CD4-positive, alpha-beta T cell treated with Interleukin-6 for 4 hours (primary cell): ENCODE measurements around the gene SLC39A13.
A peak's percentile ranks its signal among the peaks of the same experiment; 100 is the strongest.

Source experiments
- DNase-seq: peaks from one replicate; pipeline ENCODE4 v3.0.0-alpha.2; 2020; ENCODE audit warnings: mixed read lengths

Gene SLC39A13

GRCh38 chr11:47387944-47388696 is 20.3 kb upstream of the SLC39A13 start:
- DNase-seq = no peak

GRCh38 chr11:47388697-47389576 is 19.5 kb upstream of the SLC39A13 start:
- DNase-seq = no peak

GRCh38 chr11:47389577-47390421 is 18.6 kb upstream of the SLC39A13 start:
- DNase-seq = peak; percentile 21

DNA sequence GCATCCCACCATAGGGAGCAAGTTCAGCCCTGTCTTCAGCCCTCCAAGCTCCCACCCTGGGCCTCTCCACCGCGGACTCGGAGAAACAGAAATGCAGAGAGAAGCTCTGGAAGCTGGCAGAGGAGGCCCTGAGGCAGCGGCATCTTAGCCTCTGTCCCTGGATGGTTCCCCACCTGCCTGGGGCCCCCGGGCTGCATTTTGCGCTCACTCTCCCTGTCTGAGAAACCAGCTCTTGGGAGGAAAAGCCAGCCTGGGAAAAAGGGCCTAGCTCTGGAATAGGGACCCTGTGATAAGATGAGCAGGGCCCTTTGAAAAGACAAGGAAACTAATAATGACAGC is 18.0 kb upstream of the SLC39A13 start:
- no peak for DNase-seq

DNA sequence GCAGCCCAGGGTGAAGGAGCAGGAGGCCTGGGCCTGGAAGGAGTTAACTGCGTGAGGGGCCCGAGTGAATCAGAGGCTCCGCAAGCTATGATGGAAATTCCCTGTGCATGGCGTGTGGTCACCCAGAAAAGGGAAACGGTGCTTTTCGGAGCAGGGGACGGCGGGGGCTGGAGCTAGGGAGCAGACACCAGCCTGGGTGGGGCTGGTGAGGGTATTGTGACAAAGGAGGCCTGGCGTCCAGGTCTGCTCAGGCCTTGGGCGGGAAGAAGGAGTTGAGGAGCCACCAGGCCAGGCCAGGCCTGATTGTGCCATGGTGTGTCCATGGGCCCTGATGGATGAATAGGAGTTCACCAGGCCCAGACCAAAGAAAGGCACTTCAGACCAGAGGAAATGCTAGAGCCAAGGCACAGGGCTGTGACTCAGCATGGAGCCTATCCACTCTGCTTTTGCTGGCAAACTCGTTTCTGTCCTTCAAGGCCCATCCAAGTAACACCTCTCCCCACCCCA is 17.3 kb upstream of the SLC39A13 start:
- no peak for DNase-seq

DNA sequence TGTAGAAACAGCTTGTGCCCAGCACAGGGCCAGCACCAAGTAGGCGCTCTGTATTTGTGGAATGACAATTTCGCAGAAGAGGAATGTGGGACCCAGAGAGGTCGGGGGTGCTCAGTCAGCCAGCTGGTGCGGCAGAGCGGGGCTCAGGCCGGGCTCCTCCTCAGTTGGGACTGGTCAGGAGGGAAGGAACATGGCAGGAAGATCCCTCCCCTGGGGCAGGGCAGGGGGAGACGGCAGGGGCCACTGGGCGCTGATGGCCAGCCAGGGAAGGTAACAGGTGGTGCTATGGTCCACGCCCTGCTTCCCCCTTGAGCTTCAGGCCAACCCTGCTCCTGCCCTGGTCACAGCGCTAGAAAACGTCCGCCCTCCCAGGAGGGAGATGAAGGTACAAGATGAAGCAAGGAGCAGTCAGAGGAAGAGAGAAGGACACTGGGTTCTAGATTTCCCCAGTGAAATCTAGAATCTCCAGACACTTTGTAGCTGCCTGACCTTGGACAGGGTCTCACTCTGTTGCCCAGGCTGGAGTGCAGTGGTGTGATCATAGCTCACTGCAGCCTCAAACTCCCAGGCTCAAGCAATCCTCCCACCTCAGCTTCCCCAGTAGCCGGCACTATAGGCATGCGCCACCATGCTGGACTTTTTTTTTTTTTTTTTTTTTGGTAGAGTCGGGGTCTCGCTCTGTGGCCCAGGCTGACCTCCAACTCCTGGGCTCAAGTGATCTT is 16.5 kb upstream of the SLC39A13 start:
- no peak for DNase-seq

DNA sequence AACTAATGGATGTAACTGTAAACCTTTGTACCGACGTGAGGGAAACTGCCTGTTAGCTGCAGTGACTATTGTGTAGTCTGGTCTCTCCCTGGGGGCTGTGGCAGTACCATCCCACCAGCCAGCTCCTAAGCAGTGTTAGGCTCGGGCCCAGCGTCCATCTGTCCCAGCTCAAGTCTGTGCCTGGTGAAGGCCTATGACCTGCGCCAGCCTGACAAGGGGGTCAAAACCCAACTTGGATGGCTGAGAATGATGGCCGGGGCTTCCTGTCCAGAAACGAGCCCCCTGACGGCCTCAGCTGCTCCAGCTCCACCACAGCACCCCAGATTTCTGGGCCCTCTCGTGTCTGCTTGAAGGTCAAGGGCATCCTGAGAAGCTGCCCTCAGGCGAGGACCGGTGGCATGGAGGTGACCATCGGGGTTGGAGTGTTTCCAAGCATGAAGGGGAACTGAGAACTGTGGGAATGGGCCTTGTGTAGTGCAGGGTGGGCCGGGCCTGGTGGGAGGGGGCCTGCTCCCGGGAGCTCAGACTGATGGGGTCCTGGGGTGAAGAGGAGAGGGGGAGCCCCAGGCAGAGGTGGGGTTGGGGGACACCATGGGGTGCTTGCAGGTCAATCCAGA is 15.7 kb upstream of the SLC39A13 start:
- no peak for DNase-seq

DNA sequence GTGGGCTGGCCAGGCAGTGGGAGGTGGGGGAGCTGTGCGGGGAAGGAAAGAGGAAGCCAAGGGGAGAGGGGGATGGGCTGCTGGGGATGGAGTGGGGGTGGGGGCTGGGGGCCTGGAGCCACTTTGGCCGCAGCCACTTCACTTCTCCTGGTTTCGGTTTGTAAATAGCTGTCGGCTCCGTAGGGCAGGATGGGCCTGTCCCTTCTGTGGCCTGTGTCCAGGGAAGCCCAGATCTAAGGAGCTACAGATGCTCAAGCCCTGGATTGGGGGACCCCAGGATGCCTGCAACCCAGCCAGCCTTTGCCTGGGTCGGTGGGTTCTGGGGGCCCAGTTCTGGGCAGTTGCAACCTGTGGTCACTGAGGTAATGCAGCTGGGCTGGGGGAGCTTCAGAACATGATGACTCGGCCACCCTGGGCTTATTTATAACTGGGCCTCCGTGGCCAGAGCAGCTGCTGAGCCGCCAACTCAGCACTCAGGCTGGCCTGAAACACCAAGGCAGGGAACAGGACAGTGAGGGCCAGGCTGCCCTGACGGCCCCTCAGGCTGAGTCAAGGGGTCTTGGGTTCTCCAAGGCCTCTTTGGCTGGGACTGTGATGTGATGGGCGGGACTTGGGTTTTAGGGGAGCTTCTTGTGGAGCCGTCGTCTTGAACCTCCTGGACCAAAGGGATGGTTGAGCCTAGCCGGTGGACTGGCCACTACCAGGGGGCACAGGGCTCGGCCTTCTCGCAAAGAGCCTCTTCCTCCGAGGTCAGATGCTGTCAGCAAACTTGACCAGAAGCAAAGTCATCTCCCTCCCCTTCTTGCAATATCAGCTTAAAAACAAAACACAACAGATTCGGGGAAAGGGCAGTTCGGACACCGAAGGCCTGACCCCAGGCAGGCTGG is 15.0 kb upstream of the SLC39A13 start:
- DNase-seq = no peak

- DNase-seq = no peak
These were observed 14.4 kb upstream of the SLC39A13 start for GRCh38 chr11:47394050-47394321.

GRCh38 chr11:47394322-47395222 is 13.8 kb upstream of the SLC39A13 start:
- peak; percentile 83 for DNase-seq

DNA sequence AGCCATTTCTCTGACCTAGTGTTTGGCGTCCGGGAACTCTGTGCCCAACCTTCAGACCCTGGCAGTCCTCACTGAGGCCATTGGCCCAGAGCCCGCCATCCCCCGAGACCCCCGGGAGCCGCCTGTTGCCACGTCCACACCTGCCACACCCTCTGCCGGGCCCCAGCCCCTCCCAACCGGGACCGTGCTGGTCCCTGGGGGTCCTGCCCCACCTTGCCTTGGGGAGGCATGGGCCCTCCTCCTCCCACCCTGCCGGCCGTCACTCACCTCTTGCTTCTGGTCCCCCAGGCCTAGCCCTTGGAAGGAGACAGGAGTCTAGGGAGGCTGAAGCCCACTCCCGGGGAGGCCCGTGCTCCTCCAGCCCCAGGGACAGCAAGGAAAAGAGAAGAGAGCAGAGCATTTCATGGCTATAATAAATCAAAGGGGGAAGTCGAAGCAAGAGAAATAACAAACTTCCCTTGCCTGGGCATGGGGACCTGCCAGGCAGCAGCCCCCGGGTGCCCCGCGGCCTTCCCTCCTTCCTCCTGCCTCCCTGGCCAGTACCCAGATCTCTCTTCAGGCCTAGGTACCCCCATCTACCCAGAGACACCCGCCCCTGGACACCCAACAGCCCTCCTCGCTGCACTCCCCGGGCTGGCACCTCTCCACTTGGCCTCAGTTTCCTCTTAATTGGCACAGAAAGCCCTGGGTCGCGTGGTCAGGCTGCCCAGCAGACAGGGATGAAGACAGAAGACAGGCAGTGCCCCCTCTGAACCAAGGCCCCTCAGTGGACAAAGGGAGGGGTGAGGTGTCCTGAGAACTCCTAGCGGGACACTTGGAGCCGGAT is 13.0 kb upstream of the SLC39A13 start:
- DNase-seq = no peak

- no peak for DNase-seq
These were observed 12.4 kb upstream of the SLC39A13 start for GRCh38 chr11:47396049-47396320.

DNA sequence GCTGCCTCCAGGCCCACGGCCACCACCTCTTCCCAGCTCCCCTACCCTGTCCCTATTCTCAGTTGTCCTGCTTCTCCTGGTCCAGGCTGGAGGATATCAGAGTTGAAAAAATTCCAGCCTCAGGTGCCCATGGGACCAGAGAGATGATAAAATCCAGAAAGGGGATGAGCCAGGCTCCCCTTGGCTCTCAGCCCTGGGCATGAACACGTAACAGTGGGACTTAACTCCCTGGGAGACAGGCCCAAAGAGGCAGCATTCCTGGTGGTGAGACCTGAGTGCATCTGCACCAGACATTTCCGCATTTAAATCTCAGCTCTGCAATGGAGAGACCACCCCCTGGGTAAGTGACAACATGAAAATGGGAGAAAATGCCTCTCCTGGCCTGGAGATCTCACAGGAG is 10.4 kb upstream of the SLC39A13 start:
- no peak for DNase-seq

DNA sequence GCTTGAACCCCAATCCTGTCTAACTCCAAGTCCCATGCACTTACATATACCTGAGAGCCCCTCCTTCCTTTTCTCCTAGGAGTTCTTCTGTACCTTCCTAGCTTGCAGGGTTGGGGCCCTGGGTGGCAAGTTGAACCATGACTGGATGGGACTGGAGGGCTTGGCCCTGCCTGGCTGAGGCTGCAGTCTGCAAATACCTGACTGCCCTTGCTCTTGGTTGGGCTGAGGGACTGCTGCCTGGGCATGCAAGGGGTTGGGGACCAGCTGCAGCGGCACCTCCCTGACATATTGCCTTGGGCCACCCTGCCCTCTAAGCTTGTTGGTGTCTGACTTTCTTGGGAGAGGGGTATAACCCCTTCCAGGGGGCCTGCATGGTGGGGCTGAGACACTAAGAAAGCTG is 9.8 kb upstream of the SLC39A13 start:
- DNase-seq = no peak

DNA sequence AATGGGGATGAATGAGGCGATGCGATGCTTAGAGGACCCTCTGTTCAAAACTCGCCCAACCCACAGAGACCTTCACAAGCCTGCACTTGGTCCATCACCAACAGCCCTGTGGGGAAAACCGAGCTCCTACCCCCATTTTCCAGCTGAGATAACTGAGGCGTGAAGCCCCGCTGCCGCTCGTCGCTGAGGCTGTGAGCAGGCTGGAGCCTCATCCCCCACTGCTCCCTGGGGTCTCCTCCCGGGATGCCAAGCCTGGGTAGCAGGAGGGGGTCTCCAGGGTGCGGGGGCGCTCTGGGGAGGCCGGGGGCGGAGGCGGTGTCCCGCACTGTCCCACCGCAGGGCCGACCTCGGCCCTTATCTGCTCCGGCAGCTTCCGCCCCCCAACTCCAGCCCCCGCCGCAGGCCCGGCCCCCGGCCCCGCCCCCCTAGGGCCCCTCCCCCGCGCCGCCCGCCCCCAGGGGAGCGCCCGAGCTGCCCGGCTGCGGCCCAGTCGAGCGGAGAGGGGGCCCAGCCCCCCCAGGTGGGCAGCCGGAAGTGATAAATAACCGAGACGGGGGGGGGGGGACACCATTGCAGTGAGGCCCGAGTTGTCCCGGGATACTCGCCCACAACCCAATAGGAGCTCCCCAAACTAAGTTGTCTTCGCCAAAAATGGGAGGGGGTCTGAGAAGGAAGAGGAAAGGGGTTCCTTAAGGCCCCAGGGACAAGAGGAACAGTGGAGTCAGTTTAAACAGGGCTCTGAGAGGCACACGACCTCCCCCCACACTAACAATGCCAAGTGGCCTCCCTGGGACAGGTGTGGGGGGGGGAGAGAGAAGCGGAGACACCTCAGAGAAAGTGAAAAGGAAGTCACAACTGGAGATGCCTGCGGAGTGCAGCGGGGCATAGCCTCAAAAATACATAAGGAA is 8.3 kb upstream of the SLC39A13 start:
- peak; percentile 69 for DNase-seq

DNA sequence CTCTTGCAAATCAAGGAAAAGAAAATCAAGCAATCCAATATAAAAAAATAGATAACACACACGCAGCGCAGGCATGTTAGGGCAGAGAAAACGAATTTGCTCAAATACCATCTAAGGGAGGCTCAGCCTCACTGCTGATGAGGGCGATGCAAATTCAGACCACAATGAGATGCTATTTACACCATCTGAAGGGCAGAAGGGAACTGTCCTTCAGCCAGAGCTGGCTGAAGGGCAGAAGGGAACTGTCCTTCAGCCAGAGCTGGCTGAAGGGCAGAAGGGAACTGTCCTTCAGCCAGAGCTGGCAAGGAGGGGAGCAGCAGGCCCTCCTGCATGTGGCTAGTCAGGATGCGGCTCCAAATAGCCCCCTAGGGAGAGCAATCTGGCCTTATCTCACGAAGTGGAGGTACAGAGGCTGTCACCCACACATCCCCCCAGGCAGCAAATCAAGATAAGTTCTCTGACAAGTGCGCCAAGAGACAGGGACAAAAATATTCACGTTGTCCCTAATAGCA is 7.6 kb upstream of the SLC39A13 start:
- no peak for DNase-seq

GRCh38 chr11:47403135-47403534 is 5.3 kb upstream of the SLC39A13 start:
- DNase-seq = no peak

DNA sequence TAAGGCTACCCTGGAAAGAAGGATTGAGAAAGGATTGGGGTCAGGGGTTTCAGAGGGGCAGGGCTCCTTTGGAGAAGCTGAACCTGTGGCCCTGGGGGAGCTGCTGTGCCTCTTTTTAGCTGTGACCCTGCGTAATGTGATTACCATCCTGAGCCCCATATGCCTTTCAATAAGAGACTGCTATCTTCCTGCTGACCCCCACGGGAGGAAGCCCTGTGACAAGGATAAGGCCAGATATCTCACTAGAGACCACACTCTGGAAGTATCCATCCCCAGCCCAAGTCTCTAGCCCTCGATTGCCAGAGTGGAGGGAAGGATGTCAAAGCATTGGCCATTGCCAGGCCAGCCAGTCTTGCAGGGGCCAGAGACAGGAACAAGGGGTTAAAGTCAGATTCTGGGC is 4.8 kb upstream of the SLC39A13 start:
- no peak for DNase-seq
